IMR-90 (cell line): ENCODE measurements around the gene ADGB. TPM values are rescaled to one million over a fixed set of nuclear protein-coding genes. Genes with fewer than 3 reads are reported as not detected.

Source experiments
- ATAC-seq: fragments of 200-7000 bp; cut with Tn5 transposase; 2 replicates; pipeline ENCODE4 v1.9.1; 2020; ENCODE audit warnings: low read depth, mild to moderate bottlenecking, moderate library complexity
- BruUV-seq: library from RNA; stranded (reverse); fragments of 400-500 nt; replicated peaks from 2 replicates; lab custom pipeline; 2021; lab: Mats Ljungman, UMichigan
- CTCF ChIA-PET: fragments of 300-600 bp; formaldehyde crosslinking; extraction: SDS; loops from one replicate; lab custom pipeline; 2021; ENCODE audit warnings: antibody characterized with exemption; lab: Yijun Ruan, JAX
- POLR2A ChIA-PET: fragments of 300-600 bp; sonication (Branson Sonifier 250); formaldehyde crosslinking; loops from one replicate; lab custom pipeline; 2022; ENCODE audit warnings: antibody characterized with exemption; ENCODE audit not compliant: unreplicated experiment; lab: Charles Lee
- DNase-seq: peaks from one replicate; pipeline ENCODE4 v3.0.0; 2013
- H2AFZ ChIP-seq: replicated peaks from 2 replicates; pipeline ENCODE3; 2013; ENCODE audit warnings: low read length, mild to moderate bottlenecking; ENCODE audit not compliant: poor library complexity
- H2AK5ac ChIP-seq: 2 replicates; pipeline ENCODE4 v1.6.1; 2013; ENCODE audit warnings: low read depth, low read length, inconsistent platforms
- H2AK9ac ChIP-seq: replicated peaks from 2 replicates; pipeline ENCODE3; 2013; ENCODE audit warnings: mild to moderate bottlenecking, low read depth, low read length, moderate library complexity; ENCODE audit not compliant: poor library complexity
- H2BK120ac ChIP-seq: 2 replicates; pipeline ENCODE4 v1.6.1; 2013; ENCODE audit warnings: low read depth, low read length, inconsistent platforms
- H2BK15ac ChIP-seq: 3 replicates; pipeline ENCODE4 v1.6.1; 2013; ENCODE audit warnings: low read depth, low read length, inconsistent platforms
- H2BK20ac ChIP-seq: 2 replicates; pipeline ENCODE4 v1.6.1; 2013; ENCODE audit warnings: low read depth, mild to moderate bottlenecking, inconsistent platforms, low read length, moderate library complexity
- H2BK5ac ChIP-seq: 2 replicates; pipeline ENCODE4 v1.6.1; 2013; ENCODE audit warnings: mild to moderate bottlenecking, low read depth, low read length, inconsistent platforms; ENCODE audit not compliant: poor library complexity, severe bottlenecking
- H3K14ac ChIP-seq: replicated peaks from 2 replicates; pipeline ENCODE4 v1.6.1; 2013; ENCODE audit warnings: low read depth, low read length, inconsistent platforms
- H3K18ac ChIP-seq: 2 replicates; pipeline ENCODE4 v1.6.1; 2013; ENCODE audit warnings: low read depth, low read length, control low read depth
- H3K23ac ChIP-seq: 2 replicates; pipeline ENCODE4 v1.6.1; 2013; ENCODE audit warnings: low read depth, low read length, inconsistent platforms
- H3K27ac ChIP-seq: 2 replicates; pipeline ENCODE4 v1.5.1; 2013; ENCODE audit warnings: mild to moderate bottlenecking, control low read depth, low read length; ENCODE audit not compliant: insufficient read depth
- H3K27me3 ChIP-seq: 2 replicates; pipeline ENCODE4 v1.6.1; 2013; ENCODE audit warnings: low read length; ENCODE audit not compliant: control insufficient read depth, insufficient read depth
- H3K36me3 ChIP-seq: 2 replicates; pipeline ENCODE4 v1.6.1; 2013; ENCODE audit warnings: low read length, mixed read lengths; ENCODE audit not compliant: control insufficient read depth, insufficient read depth
- H3K4ac ChIP-seq: 2 replicates; pipeline ENCODE4 v1.6.1; 2013; ENCODE audit warnings: low read depth, low read length, inconsistent platforms
- H3K4me1 ChIP-seq: 2 replicates; pipeline ENCODE4 v1.6.1; 2013; ENCODE audit warnings: low read length, mixed read lengths; ENCODE audit not compliant: control insufficient read depth, insufficient read depth
- H3K4me2 ChIP-seq: 2 replicates; pipeline ENCODE4 v1.6.1; 2013; ENCODE audit warnings: low read depth, mild to moderate bottlenecking, control low read depth, low read length, moderate library complexity
- H3K4me3 ChIP-seq: 2 replicates; pipeline ENCODE4 v1.5.1; 2013; ENCODE audit warnings: low read depth, mild to moderate bottlenecking, control low read depth, low read length, moderate library complexity; ENCODE audit not compliant: insufficient read depth
- H3K56ac ChIP-seq: 2 replicates; pipeline ENCODE4 v1.6.1; 2013; ENCODE audit warnings: low read length, inconsistent platforms; ENCODE audit not compliant: insufficient read depth; ENCODE audit errors: extremely low read depth
- H3K79me1 ChIP-seq, 2 experiments: 2 replicates each; pipeline ENCODE4 v1.6.1; 2013; ENCODE audit warnings: low read length in 2 of 2, inconsistent platforms in 1 of 2, low read depth in 1 of 2
- H3K9ac ChIP-seq: 2 replicates; pipeline ENCODE4 v1.6.1; 2013; ENCODE audit warnings: low read depth, low read length, control low read depth
- H3K9me1 ChIP-seq: 2 replicates; pipeline ENCODE4 v1.6.1; 2013; ENCODE audit warnings: low read length, inconsistent platforms; ENCODE audit not compliant: insufficient read depth
- H3K9me3 ChIP-seq: 2 replicates; pipeline ENCODE4 v1.6.1; 2013; ENCODE audit warnings: low read length; ENCODE audit not compliant: control insufficient read depth, insufficient read depth
- H4K20me1 ChIP-seq: 2 replicates; pipeline ENCODE4 v1.6.1; 2013; ENCODE audit warnings: low read length, inconsistent platforms; ENCODE audit not compliant: insufficient read depth
- H4K5ac ChIP-seq: 2 replicates; pipeline ENCODE4 v1.6.1; 2013; ENCODE audit warnings: mild to moderate bottlenecking, low read depth, low read length, control low read depth
- H4K8ac ChIP-seq, 2 experiments: 2 replicates each; pipeline ENCODE4 v1.6.1; 2013; ENCODE audit warnings: low read depth in 2 of 2, low read length in 2 of 2, control low read depth in 1 of 2, inconsistent platforms in 1 of 2
- H4K91ac ChIP-seq: 2 replicates; pipeline ENCODE4 v1.6.1; 2013; ENCODE audit warnings: low read depth, low read length, inconsistent platforms; ENCODE audit not compliant: insufficient read depth
- CEBPB ChIP-seq: IDR thresholded peaks from 2 replicates; pipeline ENCODE4 v1.6.1; 2012; ENCODE audit warnings: low read depth, low read length, improper control_type of control experiment
- CHD1 ChIP-seq: IDR thresholded peaks from 2 replicates; pipeline ENCODE4 v1.6.1; 2012; ENCODE audit warnings: low read depth, low read length, improper control_type of control experiment
- CTCF ChIP-seq: conservative IDR thresholded peaks from 2 replicates; pipeline ENCODE4 v1.5.1; 2012; ENCODE audit warnings: mild to moderate bottlenecking, low read depth, low read length, improper control_type of control experiment
- FOS ChIP-seq: fragments of 150-350 bp; IDR thresholded peaks from 2 replicates; pipeline ENCODE4 v1.6.1; 2016; ENCODE audit warnings: low read depth, low read length
- MXI1 ChIP-seq: IDR thresholded peaks from 2 replicates; pipeline ENCODE4 v1.6.1; 2012; ENCODE audit warnings: low read depth, mild to moderate bottlenecking, low read length, moderate library complexity, borderline replicate concordance
- NFE2L2 ChIP-seq: fragments of 150-350 bp; IDR thresholded peaks from 2 replicates; pipeline ENCODE4 v1.6.1; 2016; ENCODE audit warnings: low read depth, mild to moderate bottlenecking, low read length
- RCOR1 ChIP-seq: IDR thresholded peaks from 2 replicates; pipeline ENCODE4 v1.6.1; 2012; ENCODE audit warnings: mild to moderate bottlenecking, low read length, improper control_type of control experiment; ENCODE audit not compliant: insufficient replicate concordance
- RFX5 ChIP-seq: IDR thresholded peaks from 2 replicates; pipeline ENCODE4 v1.8.0; 2012; ENCODE audit warnings: low read depth, mild to moderate bottlenecking, low read length, moderate library complexity
- SMC3 ChIP-seq: fragments of 150-350 bp; IDR thresholded peaks from 2 replicates; pipeline ENCODE4 v1.6.1; 2016; ENCODE audit warnings: low read depth, mild to moderate bottlenecking, antibody characterized with exemption, low read length, moderate library complexity
- whole genome bisulfite sequencing, 2 experiments: methylation state at CpG; one replicate each; pipeline versions ENCODE4 v1.1.5 to v1.1.7; 2013; ENCODE audit warnings: missing lambda C conversion rate in 2 of 2; ENCODE audit not compliant: insufficient read length in 1 of 2; ENCODE audit errors: extremely low coverage in 2 of 2; 5-methylcytosine and 5-hydroxymethylcytosine counted together
- dilution Hi-C: fragments of 300-500 bp; cut with HindIII; formaldehyde crosslinking; loops from one replicate; pipeline ENCODE4 v1.14.3; 2018; ENCODE audit warnings: low sequenced_read_pairs; ENCODE audit not compliant: unreplicated experiment
- in situ Hi-C: fragments of 300-500 bp; cut with MboI; formaldehyde crosslinking; loops from 3 replicates; pipeline ENCODE4 v1.14.3; 2019; ENCODE audit warnings: low sequenced_read_pairs, inconsistent platforms, mixed read lengths
- intact Hi-C: fragments of 100-400 bp; cut with micrococcal nuclease; formaldehyde crosslinking; loops from 2 replicates; pipeline ENCODE4 v1.10.0; 2022
- polyA plus RNA-seq, 3 experiments: library from polyadenylated mRNA; depleted of rRNA; stranded (reverse); fragments of >200 nt; gene quantifications; 2 replicates each; pipeline ENCODE4 v1.2.3, GENCODE V29; 2012; ENCODE audit warnings: low replicate concordance in 1 of 3
- total RNA-seq: library from RNA; depleted of rRNA; stranded (reverse); fragments of >200 nt; gene quantifications from 2 replicates; pipeline ENCODE4 v1.2.3, GENCODE V29; 2012

Gene ADGB
- total and polyA plus RNA-seq, 2 of the 4 experiments (the other 2 are of a cell fraction) = not detected

DNA sequence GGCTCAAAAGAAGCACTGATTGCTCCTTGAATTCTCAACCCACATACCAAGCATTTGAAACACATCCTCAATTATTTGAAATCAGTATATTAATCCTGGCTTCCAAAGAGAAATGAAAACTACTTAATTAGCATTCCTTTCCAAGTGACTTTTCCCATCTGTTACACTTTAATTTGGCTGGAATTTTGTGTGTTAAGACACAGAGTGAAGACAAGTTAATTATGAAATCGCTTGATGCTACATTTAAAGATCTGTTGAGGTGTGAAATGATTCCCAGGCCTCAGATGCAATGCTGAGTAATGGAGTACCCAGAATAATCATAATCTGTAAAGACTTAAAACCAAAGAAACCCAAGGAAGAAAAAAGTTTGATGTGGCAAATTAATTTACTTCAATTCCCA lies 241.4 kb downstream of the ADGB start:
- H3K4me2 ChIP-seq = no peak overlapping the region
- POLR2A ChIA-PET = no interaction called here
- no peak overlapping the region for H4K5ac ChIP-seq
- no peak overlapping the region for H3K4ac ChIP-seq
- no peak for TF ChIP-seq CTCF
- no peak for TF ChIP-seq FOS
- no peak for TF ChIP-seq CHD1
- no peak for TF ChIP-seq MXI1
- no peak for TF ChIP-seq SMC3
- no peak for TF ChIP-seq CEBPB
- TF ChIP-seq RFX5 = no peak
- TF ChIP-seq RCOR1 = no peak
- TF ChIP-seq NFE2L2 = no peak
- H3K79me1 ChIP-seq = no peaks in the 10 kb centered on the region
- no peak overlapping the region for H2BK120ac ChIP-seq
- H3K18ac ChIP-seq = no peak overlapping the region
- no CpG with 5 or more reads among the region's 1 CpG for WGBS, 2 experiments
- H4K20me1 ChIP-seq = no peaks in the 10 kb centered on the region
- H3K14ac ChIP-seq = no peak overlapping the region
- no TSS peak for BruUV-seq
- no peak overlapping the region for H3K4me3 ChIP-seq
- H3K23ac ChIP-seq = no peak overlapping the region
- H3K4me1 ChIP-seq = no peaks in the 10 kb centered on the region
- H3K9me3 ChIP-seq = no peaks in the 10 kb centered on the region
- no peak overlapping the region for H2AK9ac ChIP-seq
- no peak for ATAC-seq
- H2AK5ac ChIP-seq = no peak overlapping the region
- H3K56ac ChIP-seq = no peak overlapping the region
- H3K9me1 ChIP-seq = no peaks in the 10 kb centered on the region
- H3K36me3 ChIP-seq = no peaks in the 10 kb centered on the region
- no peak for DNase-seq
- in situ Hi-C loops (no loop called here), dilution Hi-C loops (no loop called here), intact Hi-C loops (no loop called here)
- no peak overlapping the region for H4K8ac ChIP-seq
- CTCF ChIA-PET = interaction anchor here (0.6 kb wide), 1 partner anchor 672 kb away, joined by 6 read pairs; no protein-coding TSS in a partner anchor
- no peak overlapping the region for H2BK15ac ChIP-seq
- H4K91ac ChIP-seq = no peak overlapping the region
- H3K9ac ChIP-seq = no peak overlapping the region
- no peaks in the 10 kb centered on the region for H3K27me3 ChIP-seq
- H2BK5ac ChIP-seq = no peak overlapping the region
- H3K27ac ChIP-seq = no peak overlapping the region
- no peak overlapping the region for H2AFZ ChIP-seq
- H2BK20ac ChIP-seq = no peak overlapping the region
